ENCODE data around the gene LRRC7. TPM values are rescaled to one million over a fixed set of nuclear protein-coding genes. Genes with fewer than 3 reads are reported as not detected.

LRRC7 gene
- total RNA-seq, 1 donor from 2014 or later = not detected

GRCh38 chr1:69754521-69754920 is 186.8 kb downstream of the LRRC7 start:
- no peak for DNase-seq (ENCODE audit: low read depth)
- H3K27me3 ChIP-seq (ENCODE audit: control insufficient read depth, insufficient read depth, low read length) = no peaks in the 10 kb centered on the region
- no peak for FAIRE-seq
- no peaks in the 10 kb centered on the region for H3K36me3 ChIP-seq (ENCODE audit: control insufficient read depth, insufficient read depth, low read length)
- no peak overlapping the region for H3K4me3 ChIP-seq (ENCODE audit: low read depth, low read length)
- no peak for TF ChIP-seq CTCF (IDR thresholded peaks at IDR 0.05; ENCODE audit: insufficient read depth, low read length, severe bottlenecking)

GRCh38 chr1:69755647-69756046 is 187.9 kb downstream of the LRRC7 start:
- no peak for DNase-seq (ENCODE audit: low read depth)
- Histone ChIP-seq H3K36me3 (ENCODE audit: control insufficient read depth, insufficient read depth, low read length) (no peaks in the 10 kb centered on the region), H3K4me3 (ENCODE audit: low read depth, low read length) (no peak overlapping the region), H3K27me3 (ENCODE audit: control insufficient read depth, insufficient read depth, low read length) (no peaks in the 10 kb centered on the region)
- FAIRE-seq = no peak
- no peak for TF ChIP-seq CTCF (IDR thresholded peaks at IDR 0.05; ENCODE audit: insufficient read depth, low read length, severe bottlenecking)

DNA sequence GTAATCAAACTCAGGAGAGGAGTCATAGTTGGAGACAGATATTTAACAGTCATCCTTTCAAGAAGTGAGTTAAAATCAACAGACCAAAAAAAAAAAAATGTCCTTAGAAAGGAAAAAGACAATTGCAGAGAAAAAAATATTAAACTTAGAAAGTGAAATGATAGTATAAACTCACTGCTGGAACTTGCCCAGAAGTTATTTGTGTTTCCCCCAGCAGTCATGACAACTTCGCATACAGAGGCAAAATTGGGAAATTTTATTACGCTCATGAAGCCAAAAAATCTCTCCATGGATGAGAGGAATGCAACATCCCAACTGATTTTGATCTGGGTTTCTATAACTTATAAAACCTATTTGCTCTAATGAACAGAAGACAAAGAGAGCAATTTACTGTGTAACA is 198.2 kb downstream of the LRRC7 start:
- FAIRE-seq (no peak), DNase-seq (ENCODE audit: low read depth) (no peak)
- no peaks in the 10 kb centered on the region for H3K36me3 ChIP-seq (ENCODE audit: control insufficient read depth, insufficient read depth, low read length)
- no peak for TF ChIP-seq CTCF (IDR thresholded peaks at IDR 0.05; ENCODE audit: insufficient read depth, low read length, severe bottlenecking)
- H3K27me3 ChIP-seq (ENCODE audit: control insufficient read depth, insufficient read depth, low read length) = no peaks in the 10 kb centered on the region
- no peak overlapping the region for H3K4me3 ChIP-seq (ENCODE audit: low read depth, low read length)

- TF ChIP-seq CTCF (IDR thresholded peaks at IDR 0.05; ENCODE audit: insufficient read depth, low read length, severe bottlenecking) = no peak
- no peaks in the 10 kb centered on the region for H3K27me3 ChIP-seq (ENCODE audit: control insufficient read depth, insufficient read depth, low read length)
- no peak overlapping the region for H3K4me3 ChIP-seq (ENCODE audit: low read depth, low read length)
- FAIRE-seq (no peak), DNase-seq (ENCODE audit: low read depth) (no peak)
- H3K36me3 ChIP-seq (ENCODE audit: control insufficient read depth, insufficient read depth, low read length) = no peaks in the 10 kb centered on the region
These were observed 198.9 kb downstream of the LRRC7 start for GRCh38 chr1:69766431-69767180.

- FAIRE-seq (no peak), DNase-seq (ENCODE audit: low read depth) (no peak)
- Histone ChIP-seq H3K4me3 (ENCODE audit: low read depth, low read length) (no peak overlapping the region), H3K27me3 (ENCODE audit: control insufficient read depth, insufficient read depth, low read length) (no peaks in the 10 kb centered on the region), H3K36me3 (ENCODE audit: control insufficient read depth, insufficient read depth, low read length) (no peaks in the 10 kb centered on the region)
- TF ChIP-seq CTCF (IDR thresholded peaks at IDR 0.05; ENCODE audit: insufficient read depth, low read length, severe bottlenecking) = no peak
These were observed 208.8 kb downstream of the LRRC7 start for GRCh38 chr1:69776555-69776954.

- no peaks in the 10 kb centered on the region for H3K36me3 ChIP-seq (ENCODE audit: control insufficient read depth, insufficient read depth, low read length)
- no peak for FAIRE-seq
- DNase-seq (ENCODE audit: low read depth) = peak; percentile 42
These were observed 209.7 kb downstream of the LRRC7 start for GRCh38 chr1:69777423-69777822.

More at GRCh38 chr1:69777423-69777822, 209.7 kb downstream of the LRRC7 start:
- Histone ChIP-seq H3K4me3 (ENCODE audit: low read depth, low read length) (no peak overlapping the region), H3K27me3 (ENCODE audit: control insufficient read depth, insufficient read depth, low read length) (no peaks in the 10 kb centered on the region)
- no peak for TF ChIP-seq CTCF (IDR thresholded peaks at IDR 0.05; ENCODE audit: insufficient read depth, low read length, severe bottlenecking)
